NCI-H69 (cell line): ENCODE results near the gene GABRB3.

Experiments used
- DNase-seq: peaks from one replicate; lab custom pipeline; 2025; lab: John Stamatoyannopoulos, UW

Gene GABRB3

GRCh38 chr15:26772154-26773066 is at the start of gene GABRB3:
GABRB3 (minus strand) TSS chr15:26773066.
- DNase-seq = peak; percentile 67

GRCh38 chr15:26807517-26808427 is 34.9 kb upstream of the GABRB3 start:
- DNase-seq = no peak

GRCh38 chr15:26806574-26806973 is 33.7 kb upstream of the GABRB3 start:
- no peak for DNase-seq

GRCh38 chr15:26806151-26806550 is 33.3 kb upstream of the GABRB3 start:
- DNase-seq = peak; percentile 15

- peak; percentile 55 for DNase-seq
These were observed 32.6 kb upstream of the GABRB3 start for GRCh38 chr15:26805470-26805869.

- no peak for DNase-seq
These were observed 31.4 kb upstream of the GABRB3 start for GRCh38 chr15:26804063-26804804.

GRCh38 chr15:26790118-26790517 is 17.3 kb upstream of the GABRB3 start:
- no peak for DNase-seq

- DNase-seq = no peak
These were observed 8.9 kb upstream of the GABRB3 start for GRCh38 chr15:26781816-26782215.

GRCh38 chr15:26773917-26774316 is 1.1 kb upstream of the GABRB3 start:
- DNase-seq = no peak

GRCh38 chr15:26773067-26773877 is 406 bp upstream of the GABRB3 start:
- DNase-seq = peak; percentile 93

GRCh38 chr15:26771578-26772153 is 1.2 kb downstream of the GABRB3 start:
- peak; percentile 78 for DNase-seq

- DNase-seq = peak; percentile 70
These were observed 1.7 kb downstream of the GABRB3 start for GRCh38 chr15:26771168-26771567.

GRCh38 chr15:26767169-26767670 is 5.6 kb downstream of the GABRB3 start:
- DNase-seq = peak; percentile 76

- no peak for DNase-seq
These were observed 6.6 kb downstream of the GABRB3 start for GRCh38 chr15:26766262-26766661.

GRCh38 chr15:26759986-26760385 is 12.9 kb downstream of the GABRB3 start:
- DNase-seq = peak; percentile 56

- peak; percentile 38 for DNase-seq
These were observed 14.8 kb downstream of the GABRB3 start for GRCh38 chr15:26758079-26758478.

GRCh38 chr15:26757141-26757540 is 15.7 kb downstream of the GABRB3 start:
- DNase-seq = no peak

GRCh38 chr15:26744894-26745293 is 28.0 kb downstream of the GABRB3 start:
- DNase-seq = no peak

GRCh38 chr15:26739791-26740190 is 33.1 kb downstream of the GABRB3 start:
- DNase-seq = peak; percentile 42

- no peak for DNase-seq
These were observed 33.9 kb downstream of the GABRB3 start for GRCh38 chr15:26738996-26739395.
